Neuronal stem cell (in vitro differentiated cells): ENCODE results near the gene FOXP1.

Source experiments
- DNase-seq: peaks from one replicate; pipeline ENCODE4 v3.0.0-alpha.2; 2013; ENCODE audit warnings: low spot score
- H2AFZ ChIP-seq: one replicate; pipeline ENCODE4 v1.6.1; 2013; ENCODE audit warnings: mild to moderate bottlenecking, low read length, inconsistent platforms
- H2AK5ac ChIP-seq: 2 replicates; pipeline ENCODE4 v1.6.1; 2013; ENCODE audit warnings: low read depth, mild to moderate bottlenecking, inconsistent platforms, low read length, moderate library complexity, mixed read lengths
- H2BK120ac ChIP-seq: 2 replicates; pipeline ENCODE4 v1.6.1; 2013; ENCODE audit warnings: low read depth, mild to moderate bottlenecking, inconsistent platforms, low read length, moderate library complexity, mixed read lengths
- H2BK12ac ChIP-seq: one replicate; pipeline ENCODE4 v1.6.1; 2013; ENCODE audit warnings: low read length, inconsistent platforms
- H2BK15ac ChIP-seq: 2 replicates; pipeline ENCODE4 v1.6.1; 2013; ENCODE audit warnings: mild to moderate bottlenecking, low read length, inconsistent platforms, mixed read lengths
- H2BK5ac ChIP-seq: one replicate; pipeline ENCODE4 v1.6.1; 2013; ENCODE audit warnings: inconsistent platforms, mild to moderate bottlenecking, low read length, moderate library complexity
- H3K14ac ChIP-seq: one replicate; pipeline ENCODE4 v1.6.1; 2013; ENCODE audit warnings: low read length, inconsistent platforms
- H3K18ac ChIP-seq: 2 replicates; pipeline ENCODE4 v1.6.1; 2013; ENCODE audit warnings: low read length, inconsistent platforms
- H3K23ac ChIP-seq: 2 replicates; pipeline ENCODE4 v1.6.1; 2013; ENCODE audit warnings: low read depth, mild to moderate bottlenecking, mixed read lengths, low read length, inconsistent platforms; ENCODE audit not compliant: poor library complexity
- H3K27ac ChIP-seq: replicated peaks from 3 replicates; pipeline ENCODE4 v1.5.1; 2013; ENCODE audit warnings: low read length, inconsistent platforms
- H3K27me3 ChIP-seq, 3 experiments: 2 replicates each; pipeline ENCODE4 v1.6.1; 2013; ENCODE audit warnings: low read length in 3 of 3, mild to moderate bottlenecking in 2 of 3, inconsistent platforms in 1 of 3, low read depth in 1 of 3, mixed read lengths in 1 of 3, moderate library complexity in 1 of 3; ENCODE audit not compliant: control insufficient read depth in 3 of 3, insufficient read depth in 3 of 3
- H3K36me3 ChIP-seq, 2 donors: replicated peaks in 1 of 2; 2 replicates each; pipeline ENCODE4 v1.6.1; 2013; ENCODE audit warnings: low read length in 2 of 2; ENCODE audit not compliant: control insufficient read depth in 2 of 2, insufficient read depth in 2 of 2
- H3K4ac ChIP-seq: 2 replicates; pipeline ENCODE4 v1.6.1; 2013; ENCODE audit warnings: inconsistent platforms, mild to moderate bottlenecking, low read length, moderate library complexity
- H3K4me1 ChIP-seq, 2 donors: 1 replicate in 1 of 2; 2 replicates in 1 of 2; pipeline ENCODE4 v1.6.1; 2013; ENCODE audit warnings: low read length in 2 of 2, low read depth in 1 of 2; ENCODE audit not compliant: control insufficient read depth in 2 of 2, insufficient read depth in 1 of 2
- H3K4me2 ChIP-seq: one replicate; pipeline ENCODE4 v1.6.1; 2013; ENCODE audit warnings: mild to moderate bottlenecking, low read length, inconsistent platforms; ENCODE audit not compliant: insufficient read depth, poor library complexity, severe bottlenecking
- H3K4me3 ChIP-seq, 2 donors: 2 replicates each; pipeline ENCODE4 v1.5.1; 2013; ENCODE audit warnings: low read length in 2 of 2, mild to moderate bottlenecking in 2 of 2, inconsistent platforms in 1 of 2, moderate library complexity in 1 of 2
- H3K79me1 ChIP-seq: one replicate; pipeline ENCODE4 v1.6.1; 2013; ENCODE audit warnings: low read depth, mild to moderate bottlenecking, inconsistent platforms, low read length, moderate library complexity
- H3K9ac ChIP-seq: one replicate; pipeline ENCODE4 v1.6.1; 2013; ENCODE audit warnings: mild to moderate bottlenecking, low read depth, low read length, inconsistent platforms; ENCODE audit not compliant: poor library complexity
- H3K9me3 ChIP-seq, 2 donors: replicated peaks in 1 of 2; 2 replicates each; pipeline versions ENCODE3 to v1.6.1; 2013; ENCODE audit warnings: low read length in 2 of 2, mild to moderate bottlenecking in 2 of 2, inconsistent platforms in 1 of 2, low read depth in 1 of 2, mixed read lengths in 1 of 2, moderate library complexity in 1 of 2; ENCODE audit not compliant: control insufficient read depth in 2 of 2, insufficient read depth in 1 of 2
- H4K8ac ChIP-seq: one replicate; pipeline ENCODE4 v1.6.1; 2013; ENCODE audit warnings: low read depth, mild to moderate bottlenecking, inconsistent platforms, low read length, moderate library complexity
- H4K91ac ChIP-seq: one replicate; pipeline ENCODE4 v1.6.1; 2013; ENCODE audit warnings: low read length, low read depth, mild to moderate bottlenecking, inconsistent platforms; ENCODE audit not compliant: poor library complexity
- WGBS, 2 donors: extraction: QIAGEN DNeasy Blood & Tissue Kit; methylation state at CpG; one replicate each; pipeline ENCODE4 v1.1.7; 2013; ENCODE audit warnings: missing lambda C conversion rate in 2 of 2, mixed read lengths in 1 of 2; ENCODE audit not compliant: insufficient read length in 2 of 2, insufficient replicate concordance in 1 of 2; ENCODE audit errors: extremely low coverage in 2 of 2; 5-methylcytosine and 5-hydroxymethylcytosine counted together

Gene FOXP1

GRCh38 chr3:71577011-71577410 lies 6.5 kb downstream of the FOXP1 start:
- Histone ChIP-seq H3K14ac (no peak overlapping the region), H3K36me3 (peaks cover 2 to 8% of the 10 kb centered on the region in 2 donors), H3K27me3 (no peaks in the 10 kb centered on the region), H4K91ac (no peak overlapping the region), H2BK12ac (no peak overlapping the region), H3K4me3 (no peak overlapping the region), H3K4me1 (peaks cover 7 to 12% of the 10 kb centered on the region in 2 donors), H2AFZ (no peak overlapping the region), H3K79me1 (peaks cover 4% of the 10 kb centered on the region), H3K23ac (no peak overlapping the region), H3K18ac (no peak overlapping the region), H3K9me3 (no peaks in the 10 kb centered on the region), H2BK5ac (no peak overlapping the region), H3K4ac (no peak overlapping the region), H2AK5ac (no peak overlapping the region), H4K8ac (no peak overlapping the region), H3K27ac (no peak overlapping the region), H2BK15ac (no peak overlapping the region), H3K4me2 (no peak overlapping the region), H2BK120ac (no peak overlapping the region), H3K9ac (no peak overlapping the region)
- no CpG with 5 or more reads among the region's 5 CpGs for WGBS, 2 donors
- no peak for DNase-seq

DNA sequence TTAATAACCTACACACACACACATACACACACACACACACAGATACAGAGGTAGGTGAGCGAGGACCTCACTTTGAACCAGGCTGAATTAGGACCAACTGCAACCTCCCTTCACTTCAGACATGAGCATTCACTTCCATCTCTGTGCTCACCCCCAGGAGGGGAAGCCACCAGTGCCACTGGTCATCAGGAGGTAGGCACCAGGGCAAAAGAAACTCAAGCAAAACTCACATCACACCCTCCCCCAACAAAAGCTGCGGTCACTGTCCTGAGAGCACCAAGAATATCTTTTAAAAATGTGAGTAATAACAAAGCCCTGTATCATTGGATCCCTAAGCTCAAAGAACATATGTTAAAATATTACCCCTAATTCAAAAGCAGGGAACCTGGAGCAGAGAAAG lies 8.1 kb downstream of the FOXP1 start:
- Histone ChIP-seq H3K23ac (no peak overlapping the region), H2AK5ac (no peak overlapping the region), H4K91ac (no peak overlapping the region), H3K36me3 (peaks cover 3 to 8% of the 10 kb centered on the region in 2 donors), H3K18ac (no peak overlapping the region), H3K79me1 (no peaks in the 10 kb centered on the region), H3K27ac (no peak overlapping the region), H3K27me3 (no peaks in the 10 kb centered on the region), H2BK15ac (no peak overlapping the region), H3K9ac (no peak overlapping the region), H3K4ac (no peak overlapping the region), H2BK120ac (no peak overlapping the region), H2BK5ac (no peak overlapping the region), H2AFZ (no peak overlapping the region), H3K9me3 (no peaks in the 10 kb centered on the region), H4K8ac (no peak overlapping the region), H3K4me2 (no peak overlapping the region), H3K4me1 (peaks cover 4 to 10% of the 10 kb centered on the region in 2 donors), H2BK12ac (no peak overlapping the region), H3K14ac (no peak overlapping the region), H3K4me3 (no peak overlapping the region)
- no CpG with 5 or more reads among the region's 2 CpGs for WGBS, 2 donors
- DNase-seq, result no peak

DNA sequence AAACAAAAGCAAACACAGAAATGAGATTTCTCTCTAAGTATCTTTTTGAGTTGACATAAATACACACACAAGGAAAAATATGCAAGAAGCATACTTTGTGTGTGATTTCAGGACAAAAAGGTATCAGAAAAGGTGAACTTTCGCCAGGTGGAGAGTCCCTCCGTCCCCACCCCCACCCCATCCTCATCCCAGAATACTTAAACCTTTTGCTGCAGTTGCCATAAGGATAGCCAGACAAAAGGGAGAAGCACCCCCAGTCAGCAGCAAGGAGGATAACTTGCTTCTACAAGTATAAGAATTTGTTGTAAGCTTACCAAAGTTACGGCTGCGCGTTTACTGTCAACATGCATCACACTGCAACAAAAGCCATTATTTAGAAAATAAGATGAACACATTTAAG lies 10.3 kb downstream of the FOXP1 start:
- Histone ChIP-seq H3K27me3 (no peaks in the 10 kb centered on the region), H4K8ac (no peak overlapping the region), H3K4me1 (peaks cover 0 to 7% of the 10 kb centered on the region in 2 donors), H2BK12ac (no peak overlapping the region), H2BK15ac (no peak overlapping the region), H2BK120ac (no peak overlapping the region), H3K27ac (no peak overlapping the region), H3K4me3 (no peak overlapping the region), H3K18ac (no peak overlapping the region), H3K4ac (no peak overlapping the region), H2AK5ac (no peak overlapping the region), H3K14ac (no peak overlapping the region), H2AFZ (no peak overlapping the region), H3K79me1 (peaks cover 2% of the 10 kb centered on the region), H2BK5ac (no peak overlapping the region), H3K9ac (no peak overlapping the region), H4K91ac (no peak overlapping the region), H3K9me3 (no peaks in the 10 kb centered on the region), H3K4me2 (no peak overlapping the region), H3K23ac (no peak overlapping the region), H3K36me3 (peaks cover 3 to 8% of the 10 kb centered on the region in 2 donors)
- WGBS, 2 donors, result no CpG with 5 or more reads among the region's 5 CpGs
- DNase-seq, result no peak

DNA sequence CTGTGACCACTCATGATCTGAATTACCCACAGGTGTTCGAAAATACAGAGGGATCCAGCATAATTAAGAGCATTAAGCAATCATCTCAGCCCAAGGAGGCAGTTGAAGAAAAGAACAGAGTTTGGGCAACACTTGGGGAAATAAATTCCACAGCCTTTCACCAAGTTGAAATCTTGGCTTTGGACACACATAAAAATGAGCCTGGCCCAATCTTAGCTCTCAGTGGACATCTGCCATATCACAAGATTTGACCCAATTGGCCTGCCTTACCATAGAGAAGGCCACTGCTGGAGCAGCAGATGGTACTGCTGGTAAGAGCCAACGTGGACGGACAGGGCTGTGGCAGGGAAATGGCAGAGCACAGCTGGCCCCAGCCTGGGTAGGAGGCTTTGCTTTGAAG lies 13.0 kb downstream of the FOXP1 start:
- no peak overlapping the region for H2BK15ac ChIP-seq
- H3K9ac ChIP-seq, result no peak overlapping the region
- H4K91ac ChIP-seq, result no peak overlapping the region
- no peaks in the 10 kb centered on the region for H3K27me3 ChIP-seq
- no peak overlapping the region for H3K4me3 ChIP-seq
- H3K23ac ChIP-seq, result no peak overlapping the region
- H3K79me1 ChIP-seq, result peaks cover 2% of the 10 kb centered on the region
- H2BK5ac ChIP-seq, result no peak overlapping the region
- H3K14ac ChIP-seq, result no peak overlapping the region
- H3K4ac ChIP-seq, result no peak overlapping the region
- H2AK5ac ChIP-seq, result no peak overlapping the region
- no peak overlapping the region for H3K4me2 ChIP-seq
- no peak overlapping the region for H3K18ac ChIP-seq
- peaks cover 0 to 5% of the 10 kb centered on the region in 2 donors for H3K36me3 ChIP-seq
- H3K9me3 ChIP-seq, result no peaks in the 10 kb centered on the region
- no peak overlapping the region for H3K27ac ChIP-seq
- WGBS, 2 donors, result no CpG with 5 or more reads among the region's 3 CpGs
- no peak overlapping the region for H2BK12ac ChIP-seq
- no peak overlapping the region for H4K8ac ChIP-seq
- no peak for DNase-seq
- no peak overlapping the region for H2BK120ac ChIP-seq
- peaks cover 0 to 14% of the 10 kb centered on the region in 2 donors for H3K4me1 ChIP-seq
- H2AFZ ChIP-seq, result no peak overlapping the region
